Endothelial cell of umbilical vein (primary cell): ENCODE measurements around the gene HPSE2. TPM values are rescaled to one million over a fixed set of nuclear protein-coding genes. Genes with fewer than 3 reads are reported as not detected.
"Not testable (repeated sequence)": the region's sequence is repeated elsewhere in the genome, so short reads cannot be mapped to it uniquely, and the experiment has no call there.

ENCODE experiments used
- BruUV-seq: library from RNA; stranded (reverse); fragments of 400-500 nt; replicated peaks from 2 replicates; lab custom pipeline; 2021; lab: Mats Ljungman, UMichigan
- CTCF ChIA-PET: fragments of 300-600, 350-600 bp; sonication (Branson Sonifier 250); formaldehyde crosslinking; loops from one replicate; lab custom pipeline; 2021; ENCODE audit warnings: antibody characterized with exemption, inconsistent platforms; lab: Charles Lee
- POLR2A ChIA-PET: fragments of 300-600, 350-600 bp; sonication (Branson Sonifier 250); formaldehyde crosslinking; loops from one replicate; lab custom pipeline; 2021; ENCODE audit warnings: antibody characterized with exemption, inconsistent platforms; lab: Charles Lee
- DNase-seq: peaks from one replicate; pipeline ENCODE4 v3.0.0-alpha.2; 2011; ENCODE audit warnings: low read depth, low spot score
- FAIRE-seq: peaks from 2 replicates; lab custom pipeline; 2011; peaks lifted over from hg19 to GRCh38; lab: Jason Lieb, UNC
- H2AFZ ChIP-seq: 2 replicates; pipeline ENCODE4 v1.6.0; 2012; ENCODE audit warnings: low read depth, low read length, control low read depth, inconsistent platforms
- H3K27ac ChIP-seq: 2 replicates; pipeline ENCODE4 v1.5.1; 2011; ENCODE audit warnings: low read depth, mild to moderate bottlenecking, control low read depth, low read length, moderate library complexity; ENCODE audit not compliant: insufficient read depth
- H3K27me3 ChIP-seq, 2 experiments: 2 replicates each; pipeline versions ENCODE4 v1.6.0 to v1.6.1; 2011; ENCODE audit warnings: low read length in 2 of 2, mixed read lengths in 1 of 2; ENCODE audit not compliant: control insufficient read depth in 2 of 2, insufficient read depth in 2 of 2
- H3K36me3 ChIP-seq, 2 experiments: 2 replicates in 1 of 2; 3 replicates in 1 of 2; pipeline ENCODE4 v1.5.1; 2011; ENCODE audit warnings: low read length in 2 of 2, mild to moderate bottlenecking in 1 of 2, moderate library complexity in 1 of 2; ENCODE audit not compliant: control insufficient read depth in 2 of 2, insufficient read depth in 2 of 2; ENCODE audit errors: extremely low read depth in 1 of 2
- H3K4me1 ChIP-seq: 3 replicates; pipeline ENCODE4 v1.5.1; 2011; ENCODE audit warnings: mild to moderate bottlenecking, low read length; ENCODE audit not compliant: control insufficient read depth, insufficient read depth; ENCODE audit errors: extremely low read depth
- H3K4me2 ChIP-seq: 2 replicates; pipeline ENCODE4 v1.6.1; 2011; ENCODE audit warnings: low read length, control low read depth, mixed read lengths; ENCODE audit not compliant: insufficient read depth
- H3K4me3 ChIP-seq, 3 experiments: fragments of 200-600 bp in 1 of 3; sonication (generic), shearing (Covaris generic) in 1 of 3; replicated peaks in 1 of 3; 2 replicates each; pipeline ENCODE4 v1.5.1; 2011 to 2016; ENCODE audit warnings: control low read depth in 3 of 3, low read length in 3 of 3, mild to moderate bottlenecking in 2 of 3, inconsistent platforms in 1 of 3, low read depth in 1 of 3, moderate library complexity in 1 of 3; ENCODE audit not compliant: insufficient read depth in 1 of 3
- H3K79me2 ChIP-seq: 2 replicates; pipeline ENCODE4 v1.6.0; 2012; ENCODE audit warnings: low read length, inconsistent platforms; ENCODE audit not compliant: control insufficient read depth, insufficient read depth
- H3K9ac ChIP-seq: replicated peaks from 2 replicates; pipeline ENCODE3; 2011; ENCODE audit warnings: low read length, control low read depth; ENCODE audit not compliant: insufficient read depth; ENCODE audit errors: extremely low read depth
- H3K9me1 ChIP-seq: replicated peaks from 3 replicates; pipeline ENCODE4 v1.6.0; 2011; ENCODE audit warnings: mild to moderate bottlenecking, low read length; ENCODE audit not compliant: control insufficient read depth, insufficient read depth; ENCODE audit errors: extremely low read depth
- H3K9me3 ChIP-seq: replicated peaks from 2 replicates; pipeline ENCODE4 v1.5.1; 2012; ENCODE audit warnings: low read length, inconsistent platforms; ENCODE audit not compliant: control insufficient read depth, insufficient read depth
- H4K20me1 ChIP-seq: replicated peaks from 2 replicates; pipeline ENCODE3; 2011; ENCODE audit warnings: mild to moderate bottlenecking, low read length; ENCODE audit not compliant: control insufficient read depth, insufficient read depth; ENCODE audit errors: extremely low read depth
- EZH2 ChIP-seq: IDR thresholded peaks from 2 replicates; pipeline ENCODE4 v1.6.1; 2012; ENCODE audit warnings: borderline replicate concordance, low read depth, mild to moderate bottlenecking, moderate library complexity, low read length, inconsistent platforms; ENCODE audit not compliant: severe bottlenecking
- FOS ChIP-seq: IDR thresholded peaks from 2 replicates; pipeline ENCODE4 v1.6.1; 2011; ENCODE audit warnings: mild to moderate bottlenecking, low read length, moderate library complexity, borderline replicate concordance; ENCODE audit not compliant: insufficient read depth
- GATA2 ChIP-seq: IDR thresholded peaks from 2 replicates; pipeline ENCODE4 v1.7.0; 2011; ENCODE audit warnings: low read depth, mild to moderate bottlenecking, moderate library complexity, mixed read lengths, low read length; ENCODE audit not compliant: insufficient read length, insufficient read depth
- JUN ChIP-seq: IDR thresholded peaks from 2 replicates; pipeline ENCODE4 v1.6.1; 2011; ENCODE audit warnings: borderline replicate concordance, low read depth; ENCODE audit not compliant: insufficient read length, insufficient read depth
- MYC ChIP-seq: IDR thresholded peaks from one replicate; pipeline ENCODE4 v1.6.1; 2011; ENCODE audit warnings: mild to moderate bottlenecking, low read depth, low read length
- POLR2A ChIP-seq: IDR thresholded peaks from 2 replicates; pipeline ENCODE4 v1.6.1; 2012; ENCODE audit warnings: low read depth, mild to moderate bottlenecking, control low read depth, low read length
- POLR2AphosphoS5 ChIP-seq: IDR thresholded peaks from 2 replicates; pipeline ENCODE4 v1.6.1; 2012; ENCODE audit warnings: low read depth, mild to moderate bottlenecking, control low read depth, low read length, moderate library complexity; ENCODE audit not compliant: insufficient read depth
- dilution Hi-C: fragments of 300-500 bp; cut with MboI; formaldehyde crosslinking; loops from one replicate; pipeline ENCODE4 v1.15.0; 2019; ENCODE audit warnings: low sequenced_read_pairs; ENCODE audit not compliant: extremely low pct_ligation_motif_present
- intact Hi-C: fragments of 100-400 bp; cut with micrococcal nuclease; formaldehyde crosslinking; loops from one replicate; pipeline ENCODE4 v1.10.0; 2022
- polyA plus RNA-seq, 4 experiments: library from polyadenylated mRNA; depleted of rRNA in 3 of 4; stranded (reverse) in 3 of 4; unstranded in 1 of 4; fragments of >200 nt; gene quantifications; 2 replicates each; pipeline versions ENCODE4 v1.2.1 to v1.2.3, GENCODE V29; 2011 to 2012; ENCODE audit warnings: missing spikeins in 1 of 4
- total RNA-seq: library from RNA; stranded (reverse); gene quantifications from 2 replicates; pipeline ENCODE4 v1.2.3, GENCODE V29; 2021
- TF ChIP-seq, protein P1 (sequence below), 2 donors: IDR thresholded peaks; 1 replicate in 1 of 2; 2 replicates in 1 of 2; pipeline ENCODE4 v1.5.1; 2011; ENCODE audit warnings: low read length in 2 of 2, mild to moderate bottlenecking in 2 of 2, moderate library complexity in 2 of 2, control low read depth in 1 of 2, inconsistent platforms in 1 of 2, low read depth in 1 of 2; ENCODE audit not compliant: insufficient read depth in 1 of 2; ENCODE audit errors: extremely low read depth in 1 of 2
- TF ChIP-seq, protein P2 (sequence below): IDR thresholded peaks from 2 replicates; pipeline ENCODE4 v1.6.1; 2011; ENCODE audit not compliant: insufficient read depth, insufficient read length

The HPSE2 gene
- total and polyA plus RNA-seq, 2 donors (not counting 3 experiments of a cell fraction or from before 2014, with no cell fraction given): not detected

GRCh38 chr10:99143011-99143410 is 92.6 kb downstream of the HPSE2 start:
- Histone ChIP-seq H2AFZ (no peak overlapping the region), H3K4me1 (no peaks in the 10 kb centered on the region), H3K27me3 (no peaks in the 10 kb centered on the region), H3K27ac (no peak overlapping the region), H3K9me1 (no peaks in the 10 kb centered on the region), H3K79me2 (no peaks in the 10 kb centered on the region), H3K36me3 (no peaks in the 10 kb centered on the region), H3K9ac (no peak overlapping the region), H3K4me3 (no peak overlapping the region), H3K4me2 (no peak overlapping the region), H3K9me3 (no peaks in the 10 kb centered on the region), H4K20me1 (no peaks in the 10 kb centered on the region)
- BruUV-seq: no TSS peak
- POLR2A ChIA-PET: no interaction called here
- CTCF ChIA-PET: no interaction called here
- TF ChIP-seq GATA2 (no peak), EZH2 (no peak), POLR2A (no peak), POLR2AphosphoS5 (no peak), JUN (no peak), FOS (no peak), MYC (no peak)
- TF ChIP-seq, protein P1, sequence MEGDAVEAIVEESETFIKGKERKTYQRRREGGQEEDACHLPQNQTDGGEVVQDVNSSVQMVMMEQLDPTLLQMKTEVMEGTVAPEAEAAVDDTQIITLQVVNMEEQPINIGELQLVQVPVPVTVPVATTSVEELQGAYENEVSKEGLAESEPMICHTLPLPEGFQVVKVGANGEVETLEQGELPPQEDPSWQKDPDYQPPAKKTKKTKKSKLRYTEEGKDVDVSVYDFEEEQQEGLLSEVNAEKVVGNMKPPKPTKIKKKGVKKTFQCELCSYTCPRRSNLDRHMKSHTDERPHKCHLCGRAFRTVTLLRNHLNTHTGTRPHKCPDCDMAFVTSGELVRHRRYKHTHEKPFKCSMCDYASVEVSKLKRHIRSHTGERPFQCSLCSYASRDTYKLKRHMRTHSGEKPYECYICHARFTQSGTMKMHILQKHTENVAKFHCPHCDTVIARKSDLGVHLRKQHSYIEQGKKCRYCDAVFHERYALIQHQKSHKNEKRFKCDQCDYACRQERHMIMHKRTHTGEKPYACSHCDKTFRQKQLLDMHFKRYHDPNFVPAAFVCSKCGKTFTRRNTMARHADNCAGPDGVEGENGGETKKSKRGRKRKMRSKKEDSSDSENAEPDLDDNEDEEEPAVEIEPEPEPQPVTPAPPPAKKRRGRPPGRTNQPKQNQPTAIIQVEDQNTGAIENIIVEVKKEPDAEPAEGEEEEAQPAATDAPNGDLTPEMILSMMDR (IDR thresholded peaks at IDR 0.05; ENCODE audit: extremely low read depth in 1 of 2, insufficient read depth in 1 of 2, low read depth in 1 of 2, low read length in 2 of 2): no peak
- TF ChIP-seq, protein P2, sequence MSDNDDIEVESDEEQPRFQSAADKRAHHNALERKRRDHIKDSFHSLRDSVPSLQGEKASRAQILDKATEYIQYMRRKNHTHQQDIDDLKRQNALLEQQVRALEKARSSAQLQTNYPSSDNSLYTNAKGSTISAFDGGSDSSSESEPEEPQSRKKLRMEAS: no peak
- dilution Hi-C loops: no loop called here
- intact Hi-C loops: no loop called here
- FAIRE-seq: no peak
- no peak for DNase-seq

- H3K27me3 ChIP-seq, CTCF ChIA-PET, H3K9me1 ChIP-seq, POLR2A ChIA-PET, H3K36me3 ChIP-seq, H3K9ac ChIP-seq, BruUV-seq, FAIRE-seq, intact Hi-C loops, H3K4me2 ChIP-seq, H3K4me3 ChIP-seq, H3K4me1 ChIP-seq, H3K9me3 ChIP-seq, DNase-seq, dilution Hi-C loops, H4K20me1 ChIP-seq, H3K27ac ChIP-seq, H3K79me2 ChIP-seq, H2AFZ ChIP-seq: not testable (repeated sequence)
Measured at GRCh38 chr10:99132897-99133296, 102.8 kb downstream of the HPSE2 start.
